B cell (primary cell): ENCODE results near the gene GATA6.

ENCODE experiments used
- CTCF ChIP-seq: fragments of 200-600 bp; IDR thresholded peaks from one replicate; pipeline ENCODE4 v1.8.0; 2022; ENCODE audit warnings: antibody characterized with exemption, mild to moderate bottlenecking
- EZH2 ChIP-seq: IDR thresholded peaks from 2 replicates; pipeline ENCODE4 v1.6.1; 2012; ENCODE audit warnings: borderline replicate concordance, low read depth, mild to moderate bottlenecking, moderate library complexity, low read length; ENCODE audit not compliant: insufficient read depth, poor library complexity, severe bottlenecking

- TF ChIP-seq CTCF (no peak), EZH2 (no peak)
Observed at GRCh38 chr18:22179174-22179573, 9.8 kb downstream of the GATA6 start.
